NB4 (cell line): Measurements from ENCODE around the gene SCN11A.
"Not testable (repeated sequence)": the region's sequence is repeated elsewhere in the genome, so short reads cannot be mapped to it uniquely, and the experiment has no call there.

ENCODE experiments used
- CTCF ChIP-seq: IDR thresholded peaks from one replicate; pipeline ENCODE4 v1.5.1; 2012; ENCODE audit warnings: low read depth, low read length
- POLR2A ChIP-seq: IDR thresholded peaks from 2 replicates; pipeline ENCODE4 v1.6.1; 2011; ENCODE audit warnings: mild to moderate bottlenecking; ENCODE audit not compliant: insufficient read length; ENCODE audit errors: extremely low read depth

- TF ChIP-seq CTCF, POLR2A: not testable (repeated sequence)
Measured at GRCh38 chr3:39061228-39061627, 9.5 kb upstream of the SCN11A start.
